LNCAP (cell line): ENCODE measurements around the gene NCR2.

ENCODE experiments used
- TF ChIP-seq, protein P1 (sequence below): fragments of 450-650 bp; IDR thresholded peaks from 2 replicates; pipeline ENCODE4 v1.5.1; 2017; ENCODE audit warnings: mild to moderate bottlenecking

NCR2 gene

DNA sequence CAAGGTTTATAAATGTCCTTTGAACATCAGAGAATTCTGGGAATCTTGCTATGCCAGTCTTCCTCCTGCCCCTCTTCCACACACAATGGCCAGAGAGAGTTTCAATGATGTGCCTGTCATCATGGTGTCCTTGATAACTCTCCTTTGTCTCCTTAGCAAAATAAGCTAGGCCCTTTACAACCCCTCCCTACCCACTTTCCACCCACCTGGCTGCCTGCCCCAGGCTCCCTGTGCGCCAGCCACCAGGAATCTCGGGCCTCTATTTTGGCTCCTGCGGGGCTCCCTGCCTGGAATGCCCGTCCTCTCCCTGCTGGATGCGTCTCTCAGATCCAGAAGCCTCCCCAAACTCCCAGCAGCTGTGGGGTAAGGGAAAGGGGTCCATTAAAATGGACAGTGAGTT is 60.9 kb downstream of the NCR2 start:
- TF ChIP-seq, protein P1, sequence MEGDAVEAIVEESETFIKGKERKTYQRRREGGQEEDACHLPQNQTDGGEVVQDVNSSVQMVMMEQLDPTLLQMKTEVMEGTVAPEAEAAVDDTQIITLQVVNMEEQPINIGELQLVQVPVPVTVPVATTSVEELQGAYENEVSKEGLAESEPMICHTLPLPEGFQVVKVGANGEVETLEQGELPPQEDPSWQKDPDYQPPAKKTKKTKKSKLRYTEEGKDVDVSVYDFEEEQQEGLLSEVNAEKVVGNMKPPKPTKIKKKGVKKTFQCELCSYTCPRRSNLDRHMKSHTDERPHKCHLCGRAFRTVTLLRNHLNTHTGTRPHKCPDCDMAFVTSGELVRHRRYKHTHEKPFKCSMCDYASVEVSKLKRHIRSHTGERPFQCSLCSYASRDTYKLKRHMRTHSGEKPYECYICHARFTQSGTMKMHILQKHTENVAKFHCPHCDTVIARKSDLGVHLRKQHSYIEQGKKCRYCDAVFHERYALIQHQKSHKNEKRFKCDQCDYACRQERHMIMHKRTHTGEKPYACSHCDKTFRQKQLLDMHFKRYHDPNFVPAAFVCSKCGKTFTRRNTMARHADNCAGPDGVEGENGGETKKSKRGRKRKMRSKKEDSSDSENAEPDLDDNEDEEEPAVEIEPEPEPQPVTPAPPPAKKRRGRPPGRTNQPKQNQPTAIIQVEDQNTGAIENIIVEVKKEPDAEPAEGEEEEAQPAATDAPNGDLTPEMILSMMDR, result no peak

DNA sequence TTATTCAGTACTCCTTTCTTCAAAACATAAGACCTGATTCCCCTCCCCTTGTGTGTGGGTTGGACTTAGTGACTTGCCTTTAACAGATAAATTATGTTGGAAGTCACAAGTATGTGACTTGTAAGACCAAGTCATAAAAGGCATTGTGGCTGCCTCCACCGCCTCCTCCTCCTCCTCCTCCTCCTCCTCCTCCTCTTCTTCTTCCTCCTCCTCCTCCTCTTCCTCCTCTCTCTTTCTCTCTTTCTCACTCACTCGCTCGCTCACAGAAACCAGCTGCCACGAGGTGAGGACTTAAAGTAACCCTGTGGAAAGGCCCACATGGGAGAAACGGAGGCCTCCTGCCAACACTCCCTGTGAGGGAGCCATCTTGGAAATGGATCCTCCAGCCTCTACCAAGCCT is 64.0 kb downstream of the NCR2 start:
- TF ChIP-seq, protein P1, result no peak
